ENCODE measurements around the gene FOXL3. TPM values are rescaled to one million over a fixed set of nuclear protein-coding genes. Genes with fewer than 3 reads are reported as not detected.
"Not testable (repeated sequence)": the region's sequence is repeated elsewhere in the genome, so short reads cannot be mapped to it uniquely, and the experiment has no call there.

FOXL3 gene
- total RNA-seq, 2 donors from 2014 or later = not detected

GRCh38 chr7:281637-282036 lies 8.3 kb upstream of the FOXL3 start:
- intact Hi-C loops (cut with DNase I) = no loop called here
- peak; percentile 26 for DNase-seq (ENCODE audit: low spot score)

GRCh38 chr7:282621-283020 lies 7.3 kb upstream of the FOXL3 start:
- intact Hi-C loops (cut with DNase I) = no loop called here
- DNase-seq (ENCODE audit: low spot score) = peak; percentile 37

DNA sequence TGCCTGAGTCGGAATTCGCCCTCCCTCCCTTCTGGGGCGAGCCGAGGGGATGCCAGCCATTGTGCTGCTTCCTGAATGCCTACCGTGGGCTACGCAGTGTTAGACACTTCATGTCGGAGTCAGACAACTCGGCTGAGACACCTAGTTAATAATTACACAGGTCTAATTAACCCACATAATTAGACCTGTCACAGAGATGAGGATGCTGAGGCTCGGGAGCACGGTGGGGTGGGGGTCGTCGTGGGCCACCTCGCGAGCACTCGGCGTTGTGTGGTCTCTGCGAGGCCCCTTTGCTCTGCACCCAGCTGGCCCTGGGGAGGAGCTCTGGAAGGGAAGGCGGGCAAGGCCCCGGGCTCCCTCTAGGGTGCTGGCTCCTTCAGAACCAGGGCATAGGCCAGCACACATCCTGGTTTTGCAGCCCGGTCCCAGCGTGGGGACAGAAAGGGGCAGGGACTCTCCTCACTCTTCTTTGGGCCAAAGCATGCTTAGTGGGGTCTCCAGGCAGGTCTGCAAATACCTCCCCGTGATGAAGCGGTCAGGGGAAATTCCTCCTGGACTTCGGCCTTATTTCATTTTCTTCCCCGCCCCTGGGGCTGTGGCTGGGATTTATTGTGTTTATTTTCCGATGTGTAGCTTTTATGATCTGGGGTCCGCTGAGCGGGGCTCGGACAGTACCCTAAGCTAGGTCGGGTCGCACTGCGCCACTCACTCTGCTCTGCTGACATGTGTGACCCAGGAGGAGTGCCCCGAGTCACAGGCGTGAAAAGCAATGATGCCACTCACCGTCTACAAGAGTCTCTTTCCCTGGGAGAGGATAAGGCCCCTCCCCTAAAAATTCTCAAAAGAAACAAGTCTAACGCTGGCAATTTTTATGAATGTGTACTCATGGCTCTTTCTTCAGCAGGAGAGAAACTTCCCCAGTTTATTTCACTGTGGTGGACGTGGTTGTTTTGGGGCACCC lies 4.9 kb upstream of the FOXL3 start:
- DNase-seq (ENCODE audit: low spot score) = peak; percentile 72
- intact Hi-C loops (cut with DNase I) = no loop called here

GRCh38 chr7:285731-286130 lies 4.2 kb upstream of the FOXL3 start:
- peak; percentile 62 for DNase-seq (ENCODE audit: low spot score)
- intact Hi-C loops (cut with DNase I) = no loop called here

DNA sequence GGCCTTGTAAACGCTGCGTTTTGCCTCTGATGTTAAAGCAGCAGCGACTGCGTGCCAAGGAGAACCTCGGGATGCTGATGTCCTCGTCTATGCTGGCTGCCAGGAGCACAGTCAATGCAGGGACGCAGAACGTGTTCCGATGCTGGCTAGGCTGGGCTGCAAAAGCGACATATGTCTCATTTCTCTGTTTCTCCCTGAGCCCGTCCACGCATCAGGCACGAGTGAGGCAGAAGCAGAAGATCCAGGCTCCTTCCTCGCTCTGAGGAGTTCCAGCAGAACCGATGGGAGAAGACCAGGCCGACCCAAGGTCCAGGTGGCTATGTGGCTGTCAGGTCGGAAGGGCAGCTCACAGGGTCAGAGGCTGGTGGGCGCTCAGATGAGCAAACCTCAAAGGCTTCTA lies 3.7 kb upstream of the FOXL3 start:
- intact Hi-C loops (cut with DNase I) = no loop called here
- peak; percentile 69 for DNase-seq (ENCODE audit: low spot score)

DNA sequence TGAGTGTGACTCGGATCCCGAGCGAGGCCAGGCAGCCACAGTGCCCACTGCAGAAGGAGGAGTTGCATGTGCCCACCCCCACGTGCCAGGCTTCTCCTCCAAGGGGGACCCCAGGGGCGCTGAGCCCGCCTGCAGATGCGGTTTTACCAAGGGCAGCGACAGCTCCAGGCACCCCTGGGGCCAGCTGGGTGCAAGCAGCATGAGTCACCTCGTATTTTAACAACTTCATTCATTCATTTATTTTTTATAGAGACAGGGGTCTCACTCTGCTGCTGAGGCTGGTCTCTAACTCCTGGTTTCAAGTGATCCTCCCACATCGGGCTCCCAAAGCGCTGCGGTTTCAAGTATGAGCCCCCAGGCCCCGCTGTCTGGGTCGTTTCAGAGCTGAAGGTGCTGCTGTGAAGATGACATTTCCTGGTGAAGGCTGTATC lies 1.3 kb upstream of the FOXL3 start:
- intact Hi-C loops (cut with DNase I) = no loop called here
- DNase-seq (ENCODE audit: low spot score) = peak; percentile 73

GRCh38 chr7:289209-289755 lies 688 bp upstream of the FOXL3 start:
- peak; percentile 70 for DNase-seq (ENCODE audit: low spot score)
- intact Hi-C loops (cut with DNase I) = no loop called here

GRCh38 chr7:290554-291372 lies 793 bp downstream of the FOXL3 start:
- DNase-seq (ENCODE audit: low spot score) = peak; percentile 57
- intact Hi-C loops (cut with DNase I) = no loop called here

DNA sequence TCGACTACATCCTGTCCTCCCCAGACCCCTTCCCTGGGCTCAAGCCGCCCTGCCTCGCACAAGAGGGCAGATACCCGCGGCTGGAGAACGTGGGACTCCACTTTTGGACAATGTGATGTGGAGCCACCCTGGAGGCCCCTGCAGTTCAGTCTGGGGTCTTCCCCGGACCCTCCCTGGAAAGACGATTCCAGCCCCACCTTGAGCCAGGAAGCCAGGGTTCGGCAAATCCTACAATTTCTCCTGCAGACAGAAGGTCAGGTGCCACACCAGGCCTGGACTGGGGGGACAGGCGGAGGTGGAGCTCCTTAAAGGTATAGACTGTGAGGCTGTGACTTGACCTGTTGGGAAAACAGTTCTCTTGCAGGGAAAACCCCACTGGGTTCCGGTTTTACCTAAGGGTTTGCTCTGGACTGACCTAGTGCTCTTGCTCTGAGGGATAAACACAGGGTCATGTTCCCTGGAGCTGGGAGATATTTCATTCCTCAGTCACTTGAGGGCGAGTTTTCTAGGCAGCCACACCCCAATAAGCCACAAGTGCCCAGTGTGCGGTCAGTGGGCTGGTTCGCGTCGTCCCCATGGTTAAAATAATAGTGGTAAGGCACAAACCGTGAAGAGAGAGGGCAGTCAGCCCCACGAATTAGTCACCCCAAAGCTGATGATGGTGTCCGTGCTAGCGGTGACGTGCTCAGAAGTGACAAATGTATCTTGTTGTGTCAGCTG lies 1.6 kb downstream of the FOXL3 start:
- intact Hi-C loops (cut with DNase I) = no loop called here
- DNase-seq (ENCODE audit: low spot score) = peak; percentile 69

- DNase-seq (ENCODE audit: low spot score) = no peak
- intact Hi-C loops (cut with DNase I) = no loop called here
These were observed 2.3 kb downstream of the FOXL3 start for GRCh38 chr7:292226-292625.

GRCh38 chr7:292826-293225 lies 2.9 kb downstream of the FOXL3 start:
- intact Hi-C loops (cut with DNase I) = no loop called here

GRCh38 chr7:293681-294439 lies 3.9 kb downstream of the FOXL3 start:
- DNase-seq (ENCODE audit: low spot score) = peak; percentile 40
- intact Hi-C loops (cut with DNase I) = no loop called here

More at GRCh38 chr7:292826-293225, 2.9 kb downstream of the FOXL3 start:
- peak; percentile 72 for DNase-seq (ENCODE audit: low spot score)

DNA sequence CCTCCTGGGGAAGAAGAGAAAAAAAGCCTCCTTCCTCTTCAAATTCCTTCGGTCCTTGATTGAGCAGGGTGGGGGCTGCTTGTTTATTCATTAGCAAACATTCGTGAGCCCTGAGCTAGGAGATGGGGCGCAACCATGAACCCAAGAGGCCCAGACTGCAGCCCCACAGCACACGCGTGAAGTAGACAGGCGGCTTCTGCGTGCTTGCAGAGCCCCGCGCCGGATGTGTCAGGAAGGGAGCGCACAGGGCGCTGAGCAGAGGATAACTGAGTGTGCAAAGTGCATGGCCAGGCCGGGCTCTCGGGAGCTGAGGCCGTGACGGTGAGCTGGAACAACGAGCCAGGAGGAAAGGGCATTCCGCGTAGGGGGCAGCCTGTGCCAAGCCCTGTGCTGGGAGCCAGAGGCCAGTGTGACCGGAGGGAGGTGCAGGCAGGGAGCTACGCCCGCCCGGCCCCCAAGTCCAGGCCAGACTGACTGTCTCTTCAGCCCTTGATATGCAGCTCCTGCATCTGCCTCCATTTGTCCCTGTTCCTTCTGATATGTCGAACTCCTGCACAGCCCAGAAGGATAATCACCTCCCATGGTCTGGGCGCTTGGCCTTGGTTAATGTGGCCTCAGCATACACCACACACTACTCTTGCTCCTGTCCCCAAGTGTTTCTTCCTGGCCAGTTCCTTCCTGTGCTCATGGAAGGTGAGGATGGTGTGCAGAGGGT lies 4.6 kb downstream of the FOXL3 start:
- peak; percentile 75 for DNase-seq (ENCODE audit: low spot score)
- intact Hi-C loops (cut with DNase I) = no loop called here

DNA sequence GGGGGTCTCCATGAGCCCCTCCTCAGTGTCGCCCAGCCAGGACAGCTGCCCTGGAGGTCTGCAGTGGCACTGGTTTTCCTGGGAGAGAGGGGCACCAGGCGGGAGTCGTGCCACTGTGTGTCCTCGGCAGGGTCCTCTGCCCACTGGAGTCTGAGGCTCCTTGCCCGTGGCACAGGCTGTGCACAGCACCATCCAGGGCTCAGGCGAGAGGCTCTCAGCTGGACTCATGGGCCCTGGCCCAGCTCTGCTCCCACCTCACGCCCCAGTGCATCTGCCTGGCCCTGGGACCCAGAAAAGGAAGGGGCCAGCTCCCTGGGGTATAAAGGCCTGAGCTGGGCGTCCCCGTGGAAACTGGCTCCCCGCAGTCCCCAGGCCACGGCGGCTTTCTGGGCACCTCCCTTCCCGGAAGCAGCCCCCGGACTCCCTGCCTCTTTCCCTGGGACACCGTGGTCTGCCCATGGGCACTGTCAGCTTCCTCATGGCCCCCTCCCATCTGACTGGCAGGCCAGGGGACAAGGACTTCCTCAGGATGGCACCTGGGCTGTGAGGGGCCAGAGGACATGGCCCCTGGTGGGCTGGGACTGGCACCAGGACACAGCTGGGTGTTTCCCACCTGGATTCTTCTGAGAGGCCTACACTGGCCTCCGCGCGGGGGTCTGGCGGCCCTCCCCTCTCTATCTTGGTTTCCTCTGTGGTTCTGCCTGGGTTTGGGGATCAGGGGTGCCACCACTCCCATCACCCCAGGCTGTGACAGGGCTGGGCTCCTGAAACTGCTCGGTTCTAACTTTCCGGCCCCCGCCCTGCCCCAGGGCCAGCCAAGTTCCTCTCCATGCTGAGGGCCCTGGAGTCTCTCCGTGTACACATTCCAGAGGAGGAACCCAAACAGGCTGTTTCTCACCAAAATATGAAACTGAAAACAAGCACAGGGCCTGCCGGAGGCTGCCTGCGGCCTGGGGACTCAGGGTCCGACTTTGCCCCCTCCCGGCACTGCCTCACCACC lies 5.5 kb downstream of the FOXL3 start:
- DNase-seq (ENCODE audit: low spot score) = peak; percentile 44

DNA sequence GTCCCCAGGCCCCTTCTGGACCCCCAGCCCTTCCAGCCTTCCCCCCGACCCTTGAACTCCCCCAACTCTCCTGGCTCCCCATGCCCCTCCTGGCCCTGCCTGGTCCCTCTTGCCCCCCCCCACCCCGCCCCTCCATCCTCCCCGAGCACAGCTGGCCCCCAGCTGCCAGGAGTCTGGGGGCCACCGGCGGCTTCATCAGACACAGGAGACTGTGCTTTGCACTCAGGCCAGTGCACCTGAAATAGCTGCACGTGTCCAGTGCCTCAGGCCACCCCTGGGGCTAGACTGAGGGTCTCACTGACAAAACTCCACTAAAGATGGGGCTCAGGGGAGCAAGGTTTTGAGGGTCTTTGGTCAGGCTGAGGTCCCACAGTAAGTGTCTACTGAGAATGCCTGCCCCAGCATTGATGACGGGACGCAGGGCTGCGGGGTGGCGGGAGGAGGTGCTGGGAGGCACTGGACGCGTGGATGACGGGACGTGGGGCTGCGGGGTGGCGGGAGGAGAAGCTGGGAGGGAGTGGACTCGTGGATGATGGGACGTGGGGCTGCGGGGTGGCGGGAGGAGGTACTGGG lies 6.5 kb downstream of the FOXL3 start:
- peak; percentile 49 for DNase-seq (ENCODE audit: low spot score)
- intact Hi-C loops (cut with DNase I) = no loop called here

More for the DNA sequence above, 5.5 kb downstream of the FOXL3 start:
- intact Hi-C loops (cut with DNase I) = no loop called here

- DNase-seq (ENCODE audit: low spot score); intact Hi-C loops (cut with DNase I): not testable (repeated sequence)
These were observed 7.2 kb downstream of the FOXL3 start for GRCh38 chr7:297141-297540.

Data from posterior vena cava (tissue), 2 donors.